Mesendoderm (in vitro differentiated cells): ENCODE results near the gene CRAMP1.
A peak's percentile ranks its signal among the peaks of the same experiment; 100 is the strongest.

Experiments used
- DNase-seq: peaks from one replicate; pipeline ENCODE4 v3.0.0; 2013
- H2AK5ac ChIP-seq: 2 replicates; pipeline ENCODE4 v1.6.1; 2013; ENCODE audit warnings: low read length, inconsistent platforms
- H2BK120ac ChIP-seq: 2 replicates; pipeline ENCODE4 v1.6.1; 2013; ENCODE audit warnings: low read depth, mild to moderate bottlenecking, low read length, moderate library complexity, mixed read lengths
- H2BK15ac ChIP-seq: replicated peaks from 2 replicates; pipeline ENCODE4 v1.6.1; 2013; ENCODE audit warnings: low read depth, mild to moderate bottlenecking, moderate library complexity
- H2BK5ac ChIP-seq: 2 replicates; pipeline ENCODE4 v1.6.1; 2013; ENCODE audit warnings: low read length, inconsistent platforms
- H3K18ac ChIP-seq: 2 replicates; pipeline ENCODE4 v1.6.1; 2013; ENCODE audit warnings: mild to moderate bottlenecking, low read length, mixed read lengths
- H3K23ac ChIP-seq: one replicate; pipeline ENCODE4 v1.6.1; 2013; ENCODE audit warnings: low read length
- H3K27ac ChIP-seq: 2 replicates; pipeline ENCODE4 v1.5.1; 2013; ENCODE audit warnings: low read depth, mild to moderate bottlenecking, inconsistent platforms, low read length, moderate library complexity
- H3K27me3 ChIP-seq: 2 replicates; pipeline ENCODE4 v1.6.1; 2013; ENCODE audit warnings: low read length, control low read depth, mild to moderate bottlenecking, inconsistent platforms; ENCODE audit not compliant: insufficient read depth, poor library complexity
- H3K36me3 ChIP-seq: 2 replicates; pipeline ENCODE4 v1.6.1; 2013; ENCODE audit warnings: low read length, inconsistent platforms; ENCODE audit not compliant: control insufficient read depth, insufficient read depth
- H3K4ac ChIP-seq: one replicate; pipeline ENCODE4 v1.6.1; 2013; ENCODE audit warnings: low read depth, mild to moderate bottlenecking, low read length, moderate library complexity
- H3K4me1 ChIP-seq: 2 replicates; pipeline ENCODE4 v1.6.1; 2013; ENCODE audit warnings: low read depth, low read length, inconsistent platforms; ENCODE audit not compliant: control insufficient read depth
- H3K4me2 ChIP-seq: 2 replicates; pipeline ENCODE4 v1.6.1; 2013; ENCODE audit warnings: low read length
- H3K4me3 ChIP-seq: 2 replicates; pipeline ENCODE4 v1.5.1; 2013; ENCODE audit warnings: mild to moderate bottlenecking, low read length
- H3K56ac ChIP-seq: one replicate; pipeline ENCODE4 v1.6.1; 2013; ENCODE audit warnings: low read length
- H3K79me1 ChIP-seq: 2 replicates; pipeline ENCODE4 v1.6.1; 2013; ENCODE audit warnings: low read length, inconsistent platforms
- H3K79me2 ChIP-seq: 2 replicates; pipeline ENCODE4 v1.6.1; 2013; ENCODE audit warnings: mild to moderate bottlenecking, low read length; ENCODE audit not compliant: control insufficient read depth, insufficient read depth
- H3K9ac ChIP-seq: 2 replicates; pipeline ENCODE4 v1.6.1; 2013; ENCODE audit warnings: low read length, inconsistent platforms
- H4K5ac ChIP-seq: one replicate; pipeline ENCODE4 v1.6.1; 2013; ENCODE audit warnings: low read length
- H4K8ac ChIP-seq: one replicate; pipeline ENCODE4 v1.6.1; 2013; ENCODE audit warnings: low read depth, mild to moderate bottlenecking, control low read depth, low read length, moderate library complexity
- WGBS: extraction: QIAGEN DNeasy Blood & Tissue Kit; methylation state at CpG from one replicate; pipeline ENCODE4 v1.1.7; 2013; ENCODE audit warnings: low lambda C conversion rate, missing lambda C conversion rate; ENCODE audit not compliant: insufficient coverage; ENCODE audit errors: extremely low coverage; 5-methylcytosine and 5-hydroxymethylcytosine counted together

Gene CRAMP1

GRCh38 chr16:1601489-1601888 lies 10.7 kb upstream of the CRAMP1 start:
- Histone ChIP-seq H3K79me1 (no peaks in the 10 kb centered on the region), H3K4ac (no peak overlapping the region), H2AK5ac (no peak overlapping the region), H4K8ac (no peak overlapping the region), H3K9ac (no peak overlapping the region), H3K4me1 (no peaks in the 10 kb centered on the region), H3K27me3 (no peaks in the 10 kb centered on the region), H3K79me2 (no peaks in the 10 kb centered on the region), H3K18ac (no peak overlapping the region), H2BK120ac (no peak overlapping the region), H3K4me2 (no peak overlapping the region), H3K36me3 (no peaks in the 10 kb centered on the region), H3K27ac (no peak overlapping the region), H2BK5ac (no peak overlapping the region), H4K5ac (no peak overlapping the region), H3K4me3 (no peak overlapping the region), H3K56ac (no peak overlapping the region), H3K23ac (no peak overlapping the region), H2BK15ac (no peak overlapping the region)
- no CpG with 5 or more reads among the region's 6 CpGs for WGBS
- DNase-seq: no peak

DNA sequence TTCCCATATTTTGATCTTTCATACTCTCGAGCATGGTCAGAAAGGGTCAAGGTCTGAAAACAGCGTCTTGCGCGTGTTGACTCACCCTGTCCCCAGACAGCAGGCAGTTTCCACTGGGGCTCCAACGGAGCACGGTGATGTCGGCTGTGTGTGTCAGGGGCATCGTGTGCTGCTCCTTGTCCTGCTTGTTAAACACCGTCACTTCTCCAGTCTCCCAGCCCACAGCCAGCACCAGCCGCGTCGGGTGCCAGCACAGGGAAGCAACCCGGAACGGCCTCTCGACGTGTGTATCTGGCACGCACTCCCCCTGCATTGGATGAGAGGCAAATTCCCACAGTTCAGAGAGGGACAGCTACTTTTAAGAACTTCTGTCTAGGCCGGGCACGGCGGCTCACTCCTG lies 9.9 kb upstream of the CRAMP1 start:
- no peak overlapping the region for H3K9ac ChIP-seq
- WGBS: no CpG with 5 or more reads among the region's 20 CpGs
- H3K56ac ChIP-seq: no peak overlapping the region
- H3K27me3 ChIP-seq: no peaks in the 10 kb centered on the region
- H4K8ac ChIP-seq: no peak overlapping the region
- no peak overlapping the region for H3K23ac ChIP-seq
- no peak overlapping the region for H3K4ac ChIP-seq
- no peak overlapping the region for H3K18ac ChIP-seq
- H3K4me2 ChIP-seq: no peak overlapping the region
- H4K5ac ChIP-seq: no peak overlapping the region
- H3K27ac ChIP-seq: no peak overlapping the region
- peaks cover 2% of the 10 kb centered on the region for H3K36me3 ChIP-seq
- no peak overlapping the region for H2BK15ac ChIP-seq
- H2AK5ac ChIP-seq: no peak overlapping the region
- H2BK120ac ChIP-seq: no peak overlapping the region
- DNase-seq: no peak
- H3K4me3 ChIP-seq: no peak overlapping the region
- H3K79me1 ChIP-seq: peaks cover 2% of the 10 kb centered on the region
- H3K79me2 ChIP-seq: no peaks in the 10 kb centered on the region
- no peak overlapping the region for H2BK5ac ChIP-seq
- H3K4me1 ChIP-seq: no peaks in the 10 kb centered on the region

DNA sequence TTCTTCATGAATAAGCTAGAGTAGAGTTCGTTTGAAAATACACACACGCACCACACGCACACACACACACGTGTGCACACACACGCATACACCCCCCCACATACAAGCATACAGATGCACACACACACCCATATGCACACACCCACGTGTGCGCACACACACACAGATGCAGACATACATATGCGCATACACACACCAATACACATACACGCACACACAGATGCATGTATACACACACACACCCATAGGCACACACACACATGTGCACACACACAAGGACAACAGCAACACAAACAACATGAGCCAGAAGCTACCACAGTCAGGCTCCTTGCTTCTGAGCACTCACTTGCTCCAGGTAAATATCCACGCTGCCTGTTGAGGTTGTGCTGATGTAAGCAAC lies 5.4 kb upstream of the CRAMP1 start:
- no peaks in the 10 kb centered on the region for H3K79me2 ChIP-seq
- DNase-seq: no peak

GRCh38 chr16:1607971-1608370 lies 4.2 kb upstream of the CRAMP1 start:
- no peaks in the 10 kb centered on the region for H3K4me1 ChIP-seq

More for the DNA sequence above, 5.4 kb upstream of the CRAMP1 start:
- Histone ChIP-seq H3K4ac (no peak overlapping the region), H3K4me3 (no peak overlapping the region), H3K9ac (no peak overlapping the region), H2BK15ac (no peak overlapping the region), H3K27ac (no peak overlapping the region), H3K79me1 (peaks cover 2% of the 10 kb centered on the region), H3K27me3 (no peaks in the 10 kb centered on the region), H3K4me1 (no peaks in the 10 kb centered on the region), H2BK5ac (no peak overlapping the region), H3K23ac (no peak overlapping the region), H2BK120ac (no peak overlapping the region), H2AK5ac (no peak overlapping the region), H3K36me3 (peaks cover 2% of the 10 kb centered on the region), H4K8ac (no peak overlapping the region), H3K56ac (no peak overlapping the region), H3K4me2 (no peak overlapping the region), H3K18ac (no peak overlapping the region), H4K5ac (no peak overlapping the region)
- WGBS: no CpG with 5 or more reads among the region's 10 CpGs

DNA sequence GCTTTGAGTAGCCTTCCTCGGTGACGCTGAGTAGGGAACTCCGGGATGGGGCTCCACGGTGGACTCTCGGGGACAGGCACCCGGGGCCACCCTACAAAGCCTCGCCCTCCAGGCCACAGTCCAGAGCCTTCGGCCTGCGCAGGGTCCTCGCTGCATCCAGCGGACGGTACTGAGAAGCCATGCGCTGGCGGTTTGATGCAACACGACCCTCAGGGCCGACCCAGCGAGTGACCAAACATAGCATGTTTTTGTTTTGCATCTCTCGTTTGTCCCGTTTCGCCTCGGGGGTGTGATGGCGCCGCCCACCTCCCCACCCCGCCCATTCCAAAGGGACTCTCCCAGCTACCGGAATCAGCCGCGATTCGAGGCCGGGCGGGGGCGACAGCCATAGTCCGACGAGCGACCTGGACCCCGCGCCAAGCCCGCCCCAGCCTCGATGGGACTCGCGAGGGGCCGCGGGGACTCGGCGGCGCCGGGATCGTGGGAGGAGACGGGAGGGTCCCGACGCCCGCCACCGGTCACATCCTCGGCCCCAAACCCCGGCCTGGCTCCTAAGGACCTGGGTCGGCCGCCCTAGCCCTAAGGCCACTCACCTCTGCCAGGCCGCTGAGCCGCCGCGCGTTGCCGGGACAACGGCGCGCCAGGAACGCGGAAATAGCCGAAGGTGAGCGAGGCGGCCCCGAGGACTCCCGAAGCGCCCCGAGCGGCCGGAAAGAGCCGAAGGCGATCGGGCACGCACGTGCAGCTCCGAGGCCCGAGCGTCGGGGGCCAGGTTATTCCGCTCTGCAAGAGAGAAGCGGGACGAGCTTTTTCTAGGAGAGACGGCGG lies 1.9 kb upstream of the CRAMP1 start:
- Histone ChIP-seq H4K8ac (no peak overlapping the region), H3K79me2 (peaks cover 2% of the 10 kb centered on the region), H3K18ac (peak overlapping the region; percentile 8), H4K5ac (no peak overlapping the region), H3K27me3 (peaks cover 6% of the 10 kb centered on the region), H3K9ac (peak overlapping the region; percentile 86), H3K4me3 (peak overlapping the region; percentile 56), H3K79me1 (peaks cover 10% of the 10 kb centered on the region), H2BK15ac (no peak overlapping the region), H3K4me2 (peak overlapping the region; percentile 71), H2AK5ac (no peak overlapping the region), H2BK5ac (no peak overlapping the region), H3K23ac (no peak overlapping the region), H2BK120ac (no peak overlapping the region), H3K4ac (peak overlapping the region; percentile 58), H3K56ac (peak overlapping the region; percentile 92), H3K27ac (peak overlapping the region; percentile 71), H3K4me1 (peaks cover 2% of the 10 kb centered on the region), H3K36me3 (peaks cover 2% of the 10 kb centered on the region)
- peak; percentile 96 for DNase-seq
- whole genome bisulfite sequencing: no CpG with 5 or more reads among the region's 90 CpGs

More at GRCh38 chr16:1607971-1608370, 4.2 kb upstream of the CRAMP1 start:
- no peak overlapping the region for H3K18ac ChIP-seq
- no peak overlapping the region for H2BK5ac ChIP-seq
- no peak overlapping the region for H3K27ac ChIP-seq
- no peak overlapping the region for H2BK120ac ChIP-seq
- no peak overlapping the region for H4K5ac ChIP-seq
- WGBS: no CpG with 5 or more reads among the region's 6 CpGs
- H3K4me2 ChIP-seq: no peak overlapping the region
- no peaks in the 10 kb centered on the region for H3K79me2 ChIP-seq
- H2AK5ac ChIP-seq: no peak overlapping the region
- DNase-seq: no peak
- H4K8ac ChIP-seq: no peak overlapping the region
- H2BK15ac ChIP-seq: no peak overlapping the region
- peaks cover 2% of the 10 kb centered on the region for H3K36me3 ChIP-seq
- peaks cover 3% of the 10 kb centered on the region for H3K79me1 ChIP-seq
- H3K4ac ChIP-seq: no peak overlapping the region
- H3K27me3 ChIP-seq: no peaks in the 10 kb centered on the region
- H3K9ac ChIP-seq: no peak overlapping the region
- H3K56ac ChIP-seq: no peak overlapping the region
- H3K4me3 ChIP-seq: no peak overlapping the region
- H3K23ac ChIP-seq: no peak overlapping the region
